ENCODE results near the gene GRAMD2B. TPM values are rescaled to one million over a fixed set of nuclear protein-coding genes. Genes with fewer than 3 reads are reported as not detected.

Gene GRAMD2B
- total RNA-seq, 1 experiment from 2014 or later, result 6.7 TPM

GRCh38 chr5:126531543-126532120 is 108.4 kb downstream of the GRAMD2B start:
- TF ChIP-seq CTCF (conservative IDR thresholded peaks at IDR 0.05), result no peak
- Histone ChIP-seq H4K8ac (replicated peaks; ENCODE audit: insufficient read length, low read depth, low read length) (no peak overlapping the region), H2BK120ac (ENCODE audit: low read depth, low read length, poor library complexity, severe bottlenecking) (no peak overlapping the region), H3K4me2 (ENCODE audit: insufficient read depth, insufficient read length, low read length) (no peak overlapping the region), H2BK12ac (ENCODE audit: insufficient read length, low read depth, low read length) (no peak overlapping the region), H2BK20ac (ENCODE audit: low read depth, low read length, poor library complexity, severe bottlenecking) (no peak overlapping the region), H3K9ac (ENCODE audit: extremely low read depth, insufficient read length, low read length) (no peak overlapping the region), H3K4ac (ENCODE audit: low read depth, low read length) (no peak overlapping the region), H2BK15ac (ENCODE audit: low read depth, low read length) (no peak overlapping the region), H3T11ph (ENCODE audit: low read length) (no peak overlapping the region), H2AFZ (ENCODE audit: low read length) (no peak overlapping the region), H4K91ac (ENCODE audit: insufficient read length, low read depth, low read length) (no peak overlapping the region), H3K79me1 (ENCODE audit: insufficient read depth, low read depth, low read length, poor library complexity, severe bottlenecking) (no peaks in the 10 kb centered on the region), H4K20me1 (ENCODE audit: control insufficient read depth, insufficient read depth, insufficient read length) (no peaks in the 10 kb centered on the region), H3K79me2 (ENCODE audit: insufficient read depth, low read length) (no peaks in the 10 kb centered on the region), H3K27ac (ENCODE audit: insufficient read length, low read depth, low read length) (no peak overlapping the region), H3K23ac (ENCODE audit: insufficient read length, low read depth, low read length) (no peak overlapping the region), H3K9me3 (ENCODE audit: control insufficient read depth, low read depth, low read length) (no peaks in the 10 kb centered on the region), H4K5ac (ENCODE audit: insufficient read length, low read depth, low read length) (no peak overlapping the region), H3K23me2 (ENCODE audit: insufficient read length, low read depth, low read length, poor library complexity, severe bottlenecking) (no peaks in the 10 kb centered on the region), H3K18ac (ENCODE audit: insufficient read length, low read depth, low read length) (no peak overlapping the region), H3K56ac (ENCODE audit: insufficient read length, low read depth, low read length) (no peak overlapping the region), H3K27me3 (ENCODE audit: insufficient read depth, low read length) (no peaks in the 10 kb centered on the region), H3K14ac (ENCODE audit: insufficient read depth, low read length) (no peak overlapping the region), H3K4me1 (ENCODE audit: insufficient read depth, low read length) (no peaks in the 10 kb centered on the region), H2BK5ac (ENCODE audit: insufficient read length, low read length) (no peak overlapping the region), H2AK5ac (ENCODE audit: insufficient read length, low read length) (no peak overlapping the region)
- no CpG with 5 or more reads among the region's 4 CpGs for WGBS (ENCODE audit: extremely low coverage, insufficient read length, low lambda C conversion rate)
- no peak overlapping the region for H3K4me3 Mint-ChIP-seq
- no peak for DNase-seq
- H3K4me1 Mint-ChIP-seq, result no peaks in the 10 kb centered on the region; a peak in 1 of 4 replicates
- no peaks in the 10 kb centered on the region; a peak in 1 of 7 replicates for H3K36me3 Mint-ChIP-seq (ENCODE audit: insufficient read depth in 1 of 3, low read depth in 3 of 3)
- H3K9me3 Mint-ChIP-seq, result peaks cover 0 to 3% of the 10 kb centered on the region in 2 experiments; a peak in 1 of 5 replicates
- H3K27ac Mint-ChIP-seq, result peak overlapping the region in 1 of 3 experiments; percentile 5; a peak in 3 of 7 replicates
- no peaks in the 10 kb centered on the region for H3K27me3 Mint-ChIP-seq (ENCODE audit: low read depth)
